CD4-positive, alpha-beta memory T cell (primary cell): ENCODE results near the gene DTD1. TPM values are rescaled to one million over a fixed set of nuclear protein-coding genes. Genes with fewer than 3 reads are reported as not detected.

Experiments used
- CTCF ChIA-PET: fragments of 350-600 bp; sonication (Branson Sonifier 250); formaldehyde crosslinking; loops from one replicate; lab custom pipeline; 2021; ENCODE audit warnings: inconsistent platforms; ENCODE audit not compliant: partially characterized antibody; lab: Charles Lee
- POLR2A ChIA-PET: fragments of 350-600 bp; sonication (Branson Sonifier 250); formaldehyde crosslinking; loops from one replicate; lab custom pipeline; 2021; ENCODE audit not compliant: partially characterized antibody; lab: Charles Lee
- DNase-seq, 5 donors: peaks; one replicate each; pipeline versions ENCODE4 v3.0.0 to v3.0.0-alpha.2; 2020 to 2022; ENCODE audit warnings: mixed read lengths in 1 of 5
- H3K27ac ChIP-seq: one replicate; pipeline ENCODE4 v1.7.0; 2013; ENCODE audit warnings: low read depth, low read length
- H3K27me3 ChIP-seq: 2 replicates; pipeline ENCODE4 v1.7.0; 2013; ENCODE audit warnings: mild to moderate bottlenecking, low read length, moderate library complexity; ENCODE audit not compliant: insufficient read depth
- H3K36me3 ChIP-seq: 2 replicates; pipeline ENCODE4 v1.7.0; 2013; ENCODE audit warnings: mild to moderate bottlenecking, low read length, moderate library complexity; ENCODE audit not compliant: insufficient read depth
- H3K4me1 ChIP-seq: 2 replicates; pipeline ENCODE4 v1.7.0; 2013; ENCODE audit warnings: mild to moderate bottlenecking, low read length, moderate library complexity; ENCODE audit not compliant: insufficient read depth
- H3K4me3 ChIP-seq, 2 donors: one replicate each; pipeline ENCODE4 v1.7.0; 2013; ENCODE audit warnings: low read length in 2 of 2, mild to moderate bottlenecking in 1 of 2
- H3K9me3 ChIP-seq, 2 donors: one replicate each; pipeline ENCODE4 v1.7.0; 2013; ENCODE audit warnings: low read length in 2 of 2, control low read depth in 1 of 2; ENCODE audit not compliant: control insufficient read depth in 1 of 2
- H3K27ac Mint-ChIP-seq, 7 donors: one replicate each; pipeline ENCODE4 v1.8.0; 2020 to 2021; ENCODE audit warnings: mixed read lengths in 7 of 7, mild to moderate bottlenecking in 6 of 7, inconsistent platforms in 3 of 7, moderate library complexity in 3 of 7
- H3K27me3 Mint-ChIP-seq, 2 donors: one replicate each; pipeline ENCODE4 v1.8.0; 2020 to 2021; ENCODE audit warnings: mixed read lengths in 2 of 2
- H3K36me3 Mint-ChIP-seq, 2 donors: one replicate each; pipeline ENCODE4 v1.8.0; 2020 to 2021; ENCODE audit warnings: mixed read lengths in 2 of 2, inconsistent platforms in 1 of 2, mild to moderate bottlenecking in 1 of 2
- H3K4me1 Mint-ChIP-seq, 4 donors: one replicate each; pipeline ENCODE4 v1.8.0; 2020 to 2021; ENCODE audit warnings: mixed read lengths in 4 of 4, mild to moderate bottlenecking in 1 of 4
- H3K4me3 Mint-ChIP-seq, 8 donors: one replicate each; pipeline ENCODE4 v1.8.0; 2020 to 2021; ENCODE audit warnings: mixed read lengths in 8 of 8, mild to moderate bottlenecking in 7 of 8, moderate library complexity in 6 of 8, inconsistent platforms in 3 of 8
- H3K9me3 Mint-ChIP-seq, 8 donors: one replicate each; pipeline ENCODE4 v1.8.0; 2020 to 2021; ENCODE audit warnings: mixed read lengths in 8 of 8, mild to moderate bottlenecking in 5 of 8, inconsistent platforms in 3 of 8, moderate library complexity in 1 of 8
- intact Hi-C: fragments of 100-400 bp; cut with micrococcal nuclease; formaldehyde crosslinking; loops from one replicate; pipeline ENCODE4 v1.15.1; 2023
- polyA plus RNA-seq, 2 donors: library from polyadenylated mRNA; unstranded; fragments of 300-500 nt; fragmentation: Illumina TruSeq; gene quantifications; one replicate each; pipeline ENCODE4 v1.2.3, GENCODE V29; 2021
- total RNA-seq, 2 experiments: library from RNA; stranded (reverse); gene quantifications; one replicate each; pipeline ENCODE4 v1.2.3, GENCODE V29; 2021

Gene DTD1
- total and polyA plus RNA-seq, 4 experiments from 2014 or later = 15.9 to 61.8 (median 38.0) TPM

DNA sequence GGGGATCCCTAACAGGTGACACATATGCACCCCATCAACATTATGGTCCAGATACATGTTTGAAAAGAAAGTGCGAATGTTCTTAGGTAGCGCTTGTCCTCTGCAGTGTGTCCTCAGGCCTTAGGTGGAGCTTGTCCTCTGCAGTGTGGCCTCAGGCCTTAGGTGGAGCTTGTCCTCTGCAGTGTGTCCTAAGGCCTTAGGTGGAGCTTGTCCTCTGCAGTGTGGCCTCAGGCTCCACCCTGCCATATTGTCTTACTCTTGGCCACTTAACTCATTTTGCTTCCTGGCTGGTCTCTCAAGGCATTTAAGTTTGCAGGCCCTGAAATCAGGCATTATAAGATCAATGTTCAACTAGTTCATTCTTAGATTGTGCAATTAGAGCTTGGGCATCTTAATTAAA lies 151.0 kb downstream of the DTD1 start:
- H3K36me3 Mint-ChIP-seq = peaks cover 10 to 18% of the 10 kb centered on the region in 2 donors
- Histone ChIP-seq H3K4me3 (no peak overlapping the region), H3K9me3 (no peaks in the 10 kb centered on the region), H3K27me3 (no peaks in the 10 kb centered on the region), H3K36me3 (no peaks in the 10 kb centered on the region), H3K27ac (no peak overlapping the region), H3K4me1 (peaks cover 24% of the 10 kb centered on the region)
- H3K9me3 Mint-ChIP-seq = no peaks in the 10 kb centered on the region
- ChIA-PET CTCF (interaction anchor here (1.2 to 3.0 kb wide), 2 partner anchors 12 to 15 kb away, joined by 4 to 8 read pairs; no protein-coding TSS in a partner anchor), POLR2A (interaction anchor here (1.0 kb wide), 1 partner anchor 56 kb away, joined by 4 read pairs; no protein-coding TSS in a partner anchor)
- no peak overlapping the region for H3K4me3 Mint-ChIP-seq
- intact Hi-C loops = no loop called here
- H3K27me3 Mint-ChIP-seq = no peaks in the 10 kb centered on the region
- no peak for DNase-seq
- H3K4me1 Mint-ChIP-seq = peaks cover 31 to 49% (median 38%) of the 10 kb centered on the region in 4 donors
- peak overlapping the region in 6 of 7 donors; percentile 23 to 93 (median 70) for H3K27ac Mint-ChIP-seq

DNA sequence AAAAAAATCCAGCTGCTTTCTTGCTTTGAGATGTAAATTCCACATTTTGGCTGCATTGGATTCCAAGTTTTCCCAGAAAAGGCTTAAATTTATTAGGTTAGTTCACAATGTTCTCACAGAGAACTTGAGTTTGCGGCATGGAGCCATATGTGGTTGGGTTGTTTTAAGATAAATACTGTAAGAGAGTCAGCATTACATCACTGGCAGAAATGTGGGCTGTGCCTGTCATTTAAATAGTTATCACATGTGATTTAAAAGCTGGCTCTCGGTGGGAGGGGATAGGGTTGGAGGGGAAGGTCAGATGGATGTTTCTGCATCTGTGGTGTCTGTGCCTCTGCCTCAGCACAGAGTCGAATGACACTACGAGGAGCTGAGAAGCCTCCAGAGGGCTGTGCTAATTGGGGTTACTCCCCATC lies 151.9 kb downstream of the DTD1 start:
- Histone ChIP-seq H3K4me3 (no peak overlapping the region), H3K27ac (no peak overlapping the region), H3K36me3 (peaks cover 2% of the 10 kb centered on the region), H3K4me1 (peaks cover 24% of the 10 kb centered on the region), H3K27me3 (no peaks in the 10 kb centered on the region), H3K9me3 (no peaks in the 10 kb centered on the region)
- H3K9me3 Mint-ChIP-seq = no peaks in the 10 kb centered on the region
- intact Hi-C loops = no loop called here
- no peaks in the 10 kb centered on the region for H3K27me3 Mint-ChIP-seq
- peaks cover 31 to 49% (median 37%) of the 10 kb centered on the region in 4 donors for H3K4me1 Mint-ChIP-seq
- H3K27ac Mint-ChIP-seq = peak overlapping the region in 1 of 7 donors; percentile 42
- peaks cover 11 to 18% of the 10 kb centered on the region in 2 donors for H3K36me3 Mint-ChIP-seq
- POLR2A ChIA-PET = no interaction called here
- CTCF ChIA-PET = interaction anchor here (1.2 to 3.0 kb wide), 2 partner anchors 12 to 14 kb away, joined by 4 to 8 read pairs; no protein-coding TSS in a partner anchor
- no peak for DNase-seq
- no peak overlapping the region for H3K4me3 Mint-ChIP-seq

DNA sequence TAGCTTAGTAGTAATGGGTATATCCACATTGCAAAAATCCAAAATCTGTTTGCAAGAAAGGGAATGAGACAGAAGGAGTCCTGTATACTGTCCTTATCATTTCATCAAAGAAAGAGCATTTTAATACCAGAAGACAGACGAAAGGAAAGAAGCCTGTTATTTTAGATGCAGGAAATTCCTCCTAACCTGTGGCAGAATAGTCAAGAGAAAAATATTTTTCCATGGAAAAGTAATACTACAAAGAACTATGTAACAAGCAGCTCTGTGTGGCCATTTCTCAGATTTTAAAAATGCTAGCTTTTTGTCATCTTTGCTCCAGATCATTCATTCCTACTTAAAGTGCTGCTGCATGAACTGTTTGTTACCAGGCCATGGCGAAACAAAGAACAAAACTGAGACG lies 152.9 kb downstream of the DTD1 start:
- H3K36me3 ChIP-seq = peaks cover 11% of the 10 kb centered on the region
- H3K36me3 Mint-ChIP-seq = peaks cover 20 to 23% of the 10 kb centered on the region in 2 donors
- no peak overlapping the region for H3K27ac ChIP-seq
- H3K27me3 ChIP-seq = no peaks in the 10 kb centered on the region
- H3K4me1 ChIP-seq = peaks cover 24% of the 10 kb centered on the region
- intact Hi-C loops = no loop called here
- H3K27me3 Mint-ChIP-seq = no peaks in the 10 kb centered on the region
- H3K4me1 Mint-ChIP-seq = peaks cover 27 to 41% (median 35%) of the 10 kb centered on the region in 4 donors
- ChIA-PET POLR2A (no interaction called here), CTCF (interaction anchor here (3.0 kb wide), 1 partner anchor 13 kb away, joined by 8 read pairs; no protein-coding TSS in a partner anchor)
- H3K9me3 ChIP-seq = no peaks in the 10 kb centered on the region
- H3K4me3 Mint-ChIP-seq = no peak overlapping the region
- no peak overlapping the region for H3K27ac Mint-ChIP-seq
- no peaks in the 10 kb centered on the region for H3K9me3 Mint-ChIP-seq
- DNase-seq = no peak
- no peak overlapping the region for H3K4me3 ChIP-seq

DNA sequence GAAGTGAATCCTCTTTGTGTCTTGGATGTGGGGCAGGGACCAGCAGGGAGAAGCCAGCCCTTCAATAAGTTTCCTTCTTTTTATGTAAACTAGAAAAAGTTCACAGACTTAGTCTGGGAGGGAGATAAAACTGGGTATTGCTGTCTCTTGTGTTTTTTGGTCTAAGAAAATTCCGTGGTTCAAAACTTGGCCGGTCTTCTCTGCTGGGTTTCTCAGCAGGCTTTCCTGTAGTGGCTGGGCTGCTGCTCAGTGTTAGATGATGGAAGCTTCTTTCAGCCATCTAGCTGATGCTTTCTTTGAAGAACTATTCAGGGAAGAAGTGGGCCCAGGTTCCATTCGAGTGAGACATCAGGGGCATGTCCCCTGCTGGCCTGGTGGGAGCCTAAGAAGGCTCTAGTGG lies 155.0 kb downstream of the DTD1 start:
- Mint-ChIP-seq H3K27ac (peak overlapping the region in 2 of 7 donors; percentile 36 to 55), H3K4me3 (peak overlapping the region in 1 of 8 donors; percentile 18), H3K36me3 (peaks cover 20 to 27% of the 10 kb centered on the region in 2 donors), H3K9me3 (no peaks in the 10 kb centered on the region), H3K27me3 (no peaks in the 10 kb centered on the region), H3K4me1 (peaks cover 11 to 23% (median 18%) of the 10 kb centered on the region in 4 donors)
- no peaks in the 10 kb centered on the region for H3K9me3 ChIP-seq
- H3K4me1 ChIP-seq = peaks cover 13% of the 10 kb centered on the region
- no peak for DNase-seq
- H3K27me3 ChIP-seq = no peaks in the 10 kb centered on the region
- ChIA-PET POLR2A (no interaction called here), CTCF (no interaction called here)
- peaks cover 12% of the 10 kb centered on the region for H3K36me3 ChIP-seq
- no peak overlapping the region for H3K4me3 ChIP-seq
- intact Hi-C loops = no loop called here
- H3K27ac ChIP-seq = no peak overlapping the region

DNA sequence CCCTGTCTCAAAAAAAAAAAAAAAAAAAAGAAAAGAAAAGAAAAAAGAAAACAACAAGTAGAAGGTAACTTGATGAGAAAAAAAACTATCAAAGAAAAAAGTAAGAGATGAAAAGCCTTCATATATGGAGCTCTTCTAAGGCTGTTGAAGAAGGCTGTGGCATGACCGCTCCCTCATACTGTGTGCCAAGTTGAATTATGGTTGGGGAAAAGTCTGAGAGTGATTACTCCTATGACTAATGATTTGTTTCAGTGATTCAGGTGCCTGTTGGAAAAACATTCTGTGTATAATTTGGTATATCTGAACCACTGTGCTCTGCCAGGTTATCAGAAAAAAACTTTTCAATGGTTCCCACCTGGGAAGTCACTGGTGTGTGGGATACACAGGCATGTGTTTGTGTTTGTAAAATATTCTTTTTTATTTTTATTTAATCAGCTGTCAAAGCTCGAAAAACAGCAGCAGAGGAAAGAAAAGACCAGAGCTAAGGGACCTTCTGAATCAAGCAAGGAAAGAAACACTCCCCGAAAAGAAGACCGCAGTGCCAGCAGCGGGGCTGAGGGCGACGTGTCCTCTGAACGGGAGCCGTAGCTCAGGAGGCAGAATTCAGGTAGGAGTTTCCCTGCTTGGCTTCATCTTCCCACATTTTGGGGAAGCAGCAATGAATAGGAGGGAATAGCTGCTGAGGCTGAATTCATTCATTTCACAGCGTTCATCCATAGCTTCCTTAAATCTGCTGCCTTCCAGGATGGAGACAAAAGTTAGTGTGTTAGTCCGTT lies 156.0 kb downstream of the DTD1 start:
- intact Hi-C loops = no loop called here
- no peak overlapping the region for H3K4me3 ChIP-seq
- peaks cover 26 to 30% of the 10 kb centered on the region in 2 donors for H3K36me3 Mint-ChIP-seq
- H3K4me3 Mint-ChIP-seq = no peak overlapping the region
- H3K36me3 ChIP-seq = peaks cover 12% of the 10 kb centered on the region
- no peak overlapping the region for H3K27ac ChIP-seq
- CTCF ChIA-PET = no interaction called here
- H3K27ac Mint-ChIP-seq = no peak overlapping the region
- no peaks in the 10 kb centered on the region for H3K27me3 Mint-ChIP-seq
- POLR2A ChIA-PET = no interaction called here
- H3K4me1 Mint-ChIP-seq = peaks cover 7 to 19% (median 10%) of the 10 kb centered on the region in 4 donors
- no peaks in the 10 kb centered on the region for H3K27me3 ChIP-seq
- no peaks in the 10 kb centered on the region for H3K9me3 ChIP-seq
- no peak for DNase-seq
- no peaks in the 10 kb centered on the region for H3K9me3 Mint-ChIP-seq
- peaks cover 3% of the 10 kb centered on the region for H3K4me1 ChIP-seq

DNA sequence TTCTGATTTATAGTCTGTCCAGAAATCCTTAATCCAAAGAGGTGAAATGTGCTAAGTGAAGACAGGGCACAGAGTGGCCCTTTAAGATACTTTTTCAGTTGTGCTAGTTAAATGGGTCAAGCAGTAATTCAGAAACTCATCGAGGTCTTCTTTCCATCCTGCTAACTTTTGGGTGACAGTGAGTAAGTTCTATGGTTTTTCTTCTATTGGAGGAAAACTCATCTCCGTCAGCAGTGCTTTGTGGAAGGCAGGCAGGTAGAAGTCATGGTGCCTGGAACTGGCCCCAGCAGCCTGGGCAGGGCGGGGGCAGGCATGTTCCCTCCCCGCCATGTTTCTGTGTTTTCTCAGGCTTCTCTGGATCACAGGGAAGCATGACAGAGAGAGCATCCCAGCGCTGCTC lies 159.2 kb downstream of the DTD1 start:
- POLR2A ChIA-PET = no interaction called here
- Histone ChIP-seq H3K4me3 (no peak overlapping the region), H3K4me1 (no peaks in the 10 kb centered on the region), H3K36me3 (peaks cover 12% of the 10 kb centered on the region), H3K27me3 (no peaks in the 10 kb centered on the region), H3K27ac (no peak overlapping the region), H3K9me3 (no peaks in the 10 kb centered on the region)
- no peak for DNase-seq
- H3K9me3 Mint-ChIP-seq = no peaks in the 10 kb centered on the region
- H3K4me1 Mint-ChIP-seq = peaks cover 3 to 10% (median 8%) of the 10 kb centered on the region in 4 donors
- H3K27me3 Mint-ChIP-seq = no peaks in the 10 kb centered on the region
- intact Hi-C loops = no loop called here
- H3K27ac Mint-ChIP-seq = no peak overlapping the region
- CTCF ChIA-PET = no interaction called here
- H3K36me3 Mint-ChIP-seq = peaks cover 32 to 34% of the 10 kb centered on the region in 2 donors
- H3K4me3 Mint-ChIP-seq = no peak overlapping the region

DNA sequence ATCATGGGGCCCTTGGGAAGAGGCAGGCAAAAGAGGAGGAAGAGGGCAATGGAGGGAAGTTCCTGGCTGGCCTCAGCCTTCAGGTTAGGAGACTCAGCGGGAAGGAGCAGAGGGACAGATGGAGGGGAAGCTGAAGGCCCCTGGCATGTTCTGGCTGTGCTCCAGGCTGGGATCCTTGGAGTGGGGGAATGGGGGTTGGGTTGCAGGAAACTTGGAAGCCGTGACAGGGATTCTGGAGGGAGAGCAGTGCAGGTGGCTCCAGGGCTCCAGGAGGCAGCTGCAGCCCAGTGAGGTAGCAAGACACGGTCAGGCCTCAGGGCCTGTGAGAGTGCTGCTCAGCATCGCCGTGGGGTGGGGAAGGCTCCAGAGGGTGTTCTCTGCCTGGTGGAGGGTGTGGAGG lies 161.1 kb downstream of the DTD1 start:
- DNase-seq = no peak
- intact Hi-C loops = no loop called here
- Histone ChIP-seq H3K9me3 (no peaks in the 10 kb centered on the region), H3K27ac (no peak overlapping the region), H3K36me3 (peaks cover 12% of the 10 kb centered on the region), H3K27me3 (no peaks in the 10 kb centered on the region), H3K4me1 (no peaks in the 10 kb centered on the region), H3K4me3 (no peak overlapping the region)
- H3K4me3 Mint-ChIP-seq = peak overlapping the region in 1 of 8 donors; percentile 43
- ChIA-PET CTCF (interaction anchor here (0.5 kb wide), 1 partner anchor 164 kb away, joined by 3 read pairs; no protein-coding TSS in a partner anchor), POLR2A (no interaction called here)
- H3K36me3 Mint-ChIP-seq = peaks cover 31 to 34% of the 10 kb centered on the region in 2 donors
- no peaks in the 10 kb centered on the region for H3K27me3 Mint-ChIP-seq
- H3K4me1 Mint-ChIP-seq = peaks cover 8 to 16% (median 10%) of the 10 kb centered on the region in 4 donors
- peak overlapping the region in 2 of 7 donors; percentile 64 to 67 for H3K27ac Mint-ChIP-seq
- H3K9me3 Mint-ChIP-seq = no peaks in the 10 kb centered on the region
